Osteoblast (primary cell): ENCODE results near the gene ELMOD3. TPM values are rescaled to one million over a fixed set of nuclear protein-coding genes. Genes with fewer than 3 reads are reported as not detected.
A peak's percentile ranks its signal among the peaks of the same experiment; 100 is the strongest.
"Not testable (repeated sequence)": the region's sequence is repeated elsewhere in the genome, so short reads cannot be mapped to it uniquely, and the experiment has no call there.

ENCODE experiments used
- DNase-seq: peaks from one replicate; pipeline ENCODE4 v3.0.0; 2011; ENCODE audit warnings: low spot score, mixed read lengths; ENCODE audit not compliant: insufficient read length; ENCODE audit errors: missing footprints
- H2AFZ ChIP-seq: 2 replicates; pipeline ENCODE4 v1.6.0; 2011; ENCODE audit warnings: mild to moderate bottlenecking, low read length
- H3K27ac ChIP-seq: 2 replicates; pipeline ENCODE4 v1.5.1; 2011; ENCODE audit warnings: mild to moderate bottlenecking, low read depth, low read length, moderate library complexity
- H3K27me3 ChIP-seq: 2 replicates; pipeline ENCODE4 v1.6.0; 2012; ENCODE audit warnings: mild to moderate bottlenecking, control low read depth, inconsistent platforms, low read length, moderate library complexity; ENCODE audit not compliant: insufficient read depth
- H3K36me3 ChIP-seq: 2 replicates; pipeline ENCODE4 v1.5.1; 2011; ENCODE audit warnings: mild to moderate bottlenecking, low read length, control low read depth, moderate library complexity; ENCODE audit not compliant: insufficient read depth
- H3K4me1 ChIP-seq: 2 replicates; pipeline ENCODE4 v1.5.1; 2011; ENCODE audit warnings: mild to moderate bottlenecking, low read length, control low read depth, moderate library complexity; ENCODE audit not compliant: insufficient read depth
- H3K4me2 ChIP-seq: 2 replicates; pipeline ENCODE4 v1.6.0; 2011; ENCODE audit warnings: mild to moderate bottlenecking, low read length; ENCODE audit not compliant: insufficient read depth
- H3K4me3 ChIP-seq: fragments of 200-600 bp; sonication (generic); 3 replicates; pipeline ENCODE4 v1.5.1; 2012; ENCODE audit warnings: mild to moderate bottlenecking, low read length, inconsistent platforms; ENCODE audit not compliant: insufficient read depth
- H3K79me2 ChIP-seq: 2 replicates; pipeline ENCODE4 v1.6.0; 2012; ENCODE audit warnings: mild to moderate bottlenecking, low read length, control low read depth, inconsistent platforms; ENCODE audit not compliant: insufficient read depth
- H3K9me3 ChIP-seq: 2 replicates; pipeline ENCODE4 v1.5.1; 2011; ENCODE audit warnings: low read depth, low read length, control low read depth
- H4K20me1 ChIP-seq: 2 replicates; pipeline ENCODE4 v1.6.0; 2012; ENCODE audit warnings: mild to moderate bottlenecking, low read length, control low read depth; ENCODE audit not compliant: insufficient read depth
- CTCF ChIP-seq: IDR thresholded peaks from 2 replicates; pipeline ENCODE4 v1.5.1; 2011; ENCODE audit warnings: mild to moderate bottlenecking, low read depth, low read length, moderate library complexity; ENCODE audit errors: extremely low read depth
- total RNA-seq: library from RNA; depleted of rRNA; stranded (reverse); fragments of >200 nt; gene quantifications from 2 replicates; pipeline ENCODE4 v1.2.3, GENCODE V29; 2012

ELMOD3 gene
- total RNA-seq, 1 donor = 22.1 TPM

GRCh38 chr2:85410584-85411404 is 56.2 kb downstream of the ELMOD3 start:
- no peaks in the 10 kb centered on the region for H3K36me3 ChIP-seq
- H3K27ac ChIP-seq = no peak overlapping the region
- H3K4me2 ChIP-seq = no peak overlapping the region
- peaks cover 25% of the 10 kb centered on the region for H3K4me1 ChIP-seq
- DNase-seq = peak; percentile 52
- H3K4me3 ChIP-seq = no peak overlapping the region
- no peak for TF ChIP-seq CTCF
- H3K9me3 ChIP-seq = no peaks in the 10 kb centered on the region
- no peaks in the 10 kb centered on the region for H4K20me1 ChIP-seq
- no peaks in the 10 kb centered on the region for H3K27me3 ChIP-seq
- H3K79me2 ChIP-seq = peaks cover 38% of the 10 kb centered on the region
- no peak overlapping the region for H2AFZ ChIP-seq

DNA sequence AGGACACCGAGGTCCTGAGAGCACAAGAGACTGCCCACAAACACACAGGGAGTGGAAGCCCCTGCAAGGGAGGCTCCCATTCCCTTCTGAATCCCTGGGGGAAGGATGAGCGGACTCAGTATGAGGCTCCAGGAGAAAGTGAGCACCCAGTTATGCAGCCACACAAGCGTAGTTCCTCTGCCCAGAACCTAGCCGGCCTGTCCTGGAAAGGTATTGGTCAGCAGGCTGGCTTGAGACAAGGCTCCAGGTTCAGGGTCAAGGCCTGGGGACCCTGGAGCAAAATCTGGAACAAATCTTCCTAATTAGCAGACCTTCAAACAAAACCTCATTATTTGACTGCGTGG is 56.8 kb downstream of the ELMOD3 start:
- H3K4me2 ChIP-seq = no peak overlapping the region
- H3K36me3 ChIP-seq = no peaks in the 10 kb centered on the region
- H2AFZ ChIP-seq = no peak overlapping the region
- peaks cover 22% of the 10 kb centered on the region for H3K4me1 ChIP-seq
- peaks cover 38% of the 10 kb centered on the region for H3K79me2 ChIP-seq
- TF ChIP-seq CTCF = no peak
- H3K27ac ChIP-seq = no peak overlapping the region
- H3K4me3 ChIP-seq = no peak overlapping the region
- no peak for DNase-seq
- no peaks in the 10 kb centered on the region for H4K20me1 ChIP-seq
- no peaks in the 10 kb centered on the region for H3K27me3 ChIP-seq
- no peaks in the 10 kb centered on the region for H3K9me3 ChIP-seq

GRCh38 chr2:85413592-85414420 is 59.2 kb downstream of the ELMOD3 start:
- Histone ChIP-seq H3K27me3 (no peaks in the 10 kb centered on the region), H3K79me2 (peaks cover 33% of the 10 kb centered on the region), H2AFZ (peak overlapping the region; percentile 91), H3K4me3 (peak overlapping the region; percentile 76), H4K20me1 (no peaks in the 10 kb centered on the region), H3K9me3 (no peaks in the 10 kb centered on the region), H3K36me3 (no peaks in the 10 kb centered on the region), H3K4me1 (peaks cover 19% of the 10 kb centered on the region), H3K4me2 (peak overlapping the region; percentile 90), H3K27ac (peak overlapping the region; percentile 24)
- peak; percentile 95 for DNase-seq
- no peak for TF ChIP-seq CTCF

DNA sequence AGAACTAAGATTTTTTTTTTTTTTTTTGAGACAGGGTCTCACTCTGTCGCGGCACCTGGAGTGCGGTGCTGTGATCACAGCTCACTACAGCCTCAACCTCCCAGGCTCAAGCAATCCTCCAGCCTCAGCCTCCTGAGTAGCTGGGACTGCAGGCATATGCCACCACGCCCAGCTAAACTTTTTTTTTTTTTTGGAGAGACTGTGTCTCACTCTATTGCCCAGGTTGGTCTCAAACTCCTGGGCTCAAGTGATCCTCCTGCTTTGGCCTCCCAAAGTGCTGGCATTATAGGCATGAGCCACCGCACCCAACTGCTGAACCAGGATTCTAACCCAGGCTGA is 59.8 kb downstream of the ELMOD3 start:
- H3K4me3 ChIP-seq, H3K27ac ChIP-seq: not testable (repeated sequence)

More for the DNA sequence above, 59.8 kb downstream of the ELMOD3 start:
- Histone ChIP-seq H3K4me1 (peaks cover 24% of the 10 kb centered on the region), H3K79me2 (peaks cover 32% of the 10 kb centered on the region), H3K4me2 (peak overlapping the region; percentile 90), H2AFZ (peak overlapping the region; percentile 91)
- not testable (repeated sequence) for H3K27me3 ChIP-seq, DNase-seq, H3K36me3 ChIP-seq, H3K9me3 ChIP-seq, H4K20me1 ChIP-seq
